Endothelial cell of umbilical vein (primary cell): ENCODE measurements around the gene LYRM1. TPM values are rescaled to one million over a fixed set of nuclear protein-coding genes. Genes with fewer than 3 reads are reported as not detected.
A peak's percentile ranks its signal among the peaks of the same experiment; 100 is the strongest.

Experiments used
- BruUV-seq: library from RNA; stranded (reverse); fragments of 400-500 nt; replicated peaks from 2 replicates; lab custom pipeline; 2021; lab: Mats Ljungman, UMichigan
- CTCF ChIA-PET: fragments of 300-600, 350-600 bp; sonication (Branson Sonifier 250); formaldehyde crosslinking; loops from one replicate; lab custom pipeline; 2021; ENCODE audit warnings: antibody characterized with exemption, inconsistent platforms; lab: Charles Lee
- POLR2A ChIA-PET: fragments of 300-600, 350-600 bp; sonication (Branson Sonifier 250); formaldehyde crosslinking; loops from one replicate; lab custom pipeline; 2021; ENCODE audit warnings: antibody characterized with exemption, inconsistent platforms; lab: Charles Lee
- DNase-seq: peaks from one replicate; pipeline ENCODE4 v3.0.0-alpha.2; 2011; ENCODE audit warnings: low read depth, low spot score
- FAIRE-seq: peaks from 2 replicates; lab custom pipeline; 2011; peaks lifted over from hg19 to GRCh38; lab: Jason Lieb, UNC
- H2AFZ ChIP-seq: 2 replicates; pipeline ENCODE4 v1.6.0; 2012; ENCODE audit warnings: low read depth, low read length, control low read depth, inconsistent platforms
- H3K27ac ChIP-seq: 2 replicates; pipeline ENCODE4 v1.5.1; 2011; ENCODE audit warnings: low read depth, mild to moderate bottlenecking, control low read depth, low read length, moderate library complexity; ENCODE audit not compliant: insufficient read depth
- H3K27me3 ChIP-seq, 2 experiments: 2 replicates each; pipeline versions ENCODE4 v1.6.0 to v1.6.1; 2011; ENCODE audit warnings: low read length in 2 of 2, mixed read lengths in 1 of 2; ENCODE audit not compliant: control insufficient read depth in 2 of 2, insufficient read depth in 2 of 2
- H3K36me3 ChIP-seq, 2 experiments: 2 replicates in 1 of 2; 3 replicates in 1 of 2; pipeline ENCODE4 v1.5.1; 2011; ENCODE audit warnings: low read length in 2 of 2, mild to moderate bottlenecking in 1 of 2, moderate library complexity in 1 of 2; ENCODE audit not compliant: control insufficient read depth in 2 of 2, insufficient read depth in 2 of 2; ENCODE audit errors: extremely low read depth in 1 of 2
- H3K4me1 ChIP-seq: 3 replicates; pipeline ENCODE4 v1.5.1; 2011; ENCODE audit warnings: mild to moderate bottlenecking, low read length; ENCODE audit not compliant: control insufficient read depth, insufficient read depth; ENCODE audit errors: extremely low read depth
- H3K4me2 ChIP-seq: 2 replicates; pipeline ENCODE4 v1.6.1; 2011; ENCODE audit warnings: low read length, control low read depth, mixed read lengths; ENCODE audit not compliant: insufficient read depth
- H3K4me3 ChIP-seq, 3 experiments: fragments of 200-600 bp in 1 of 3; sonication (generic), shearing (Covaris generic) in 1 of 3; replicated peaks in 1 of 3; 2 replicates each; pipeline ENCODE4 v1.5.1; 2011 to 2016; ENCODE audit warnings: control low read depth in 3 of 3, low read length in 3 of 3, mild to moderate bottlenecking in 2 of 3, inconsistent platforms in 1 of 3, low read depth in 1 of 3, moderate library complexity in 1 of 3; ENCODE audit not compliant: insufficient read depth in 1 of 3
- H3K79me2 ChIP-seq: 2 replicates; pipeline ENCODE4 v1.6.0; 2012; ENCODE audit warnings: low read length, inconsistent platforms; ENCODE audit not compliant: control insufficient read depth, insufficient read depth
- H3K9ac ChIP-seq: replicated peaks from 2 replicates; pipeline ENCODE3; 2011; ENCODE audit warnings: low read length, control low read depth; ENCODE audit not compliant: insufficient read depth; ENCODE audit errors: extremely low read depth
- H3K9me1 ChIP-seq: replicated peaks from 3 replicates; pipeline ENCODE4 v1.6.0; 2011; ENCODE audit warnings: mild to moderate bottlenecking, low read length; ENCODE audit not compliant: control insufficient read depth, insufficient read depth; ENCODE audit errors: extremely low read depth
- H3K9me3 ChIP-seq: replicated peaks from 2 replicates; pipeline ENCODE4 v1.5.1; 2012; ENCODE audit warnings: low read length, inconsistent platforms; ENCODE audit not compliant: control insufficient read depth, insufficient read depth
- H4K20me1 ChIP-seq: replicated peaks from 2 replicates; pipeline ENCODE3; 2011; ENCODE audit warnings: mild to moderate bottlenecking, low read length; ENCODE audit not compliant: control insufficient read depth, insufficient read depth; ENCODE audit errors: extremely low read depth
- EZH2 ChIP-seq: IDR thresholded peaks from 2 replicates; pipeline ENCODE4 v1.6.1; 2012; ENCODE audit warnings: borderline replicate concordance, low read depth, mild to moderate bottlenecking, moderate library complexity, low read length, inconsistent platforms; ENCODE audit not compliant: severe bottlenecking
- FOS ChIP-seq: IDR thresholded peaks from 2 replicates; pipeline ENCODE4 v1.6.1; 2011; ENCODE audit warnings: mild to moderate bottlenecking, low read length, moderate library complexity, borderline replicate concordance; ENCODE audit not compliant: insufficient read depth
- GATA2 ChIP-seq: IDR thresholded peaks from 2 replicates; pipeline ENCODE4 v1.7.0; 2011; ENCODE audit warnings: low read depth, mild to moderate bottlenecking, moderate library complexity, mixed read lengths, low read length; ENCODE audit not compliant: insufficient read length, insufficient read depth
- JUN ChIP-seq: IDR thresholded peaks from 2 replicates; pipeline ENCODE4 v1.6.1; 2011; ENCODE audit warnings: borderline replicate concordance, low read depth; ENCODE audit not compliant: insufficient read length, insufficient read depth
- MAX ChIP-seq: IDR thresholded peaks from 2 replicates; pipeline ENCODE4 v1.6.1; 2011; ENCODE audit not compliant: insufficient read depth, insufficient read length
- MYC ChIP-seq: IDR thresholded peaks from one replicate; pipeline ENCODE4 v1.6.1; 2011; ENCODE audit warnings: mild to moderate bottlenecking, low read depth, low read length
- POLR2A ChIP-seq: IDR thresholded peaks from 2 replicates; pipeline ENCODE4 v1.6.1; 2012; ENCODE audit warnings: low read depth, mild to moderate bottlenecking, control low read depth, low read length
- POLR2AphosphoS5 ChIP-seq: IDR thresholded peaks from 2 replicates; pipeline ENCODE4 v1.6.1; 2012; ENCODE audit warnings: low read depth, mild to moderate bottlenecking, control low read depth, low read length, moderate library complexity; ENCODE audit not compliant: insufficient read depth
- dilution Hi-C: fragments of 300-500 bp; cut with MboI; formaldehyde crosslinking; loops from one replicate; pipeline ENCODE4 v1.15.0; 2019; ENCODE audit warnings: low sequenced_read_pairs; ENCODE audit not compliant: extremely low pct_ligation_motif_present
- intact Hi-C: fragments of 100-400 bp; cut with micrococcal nuclease; formaldehyde crosslinking; loops from one replicate; pipeline ENCODE4 v1.10.0; 2022
- polyA plus RNA-seq, 4 experiments: library from polyadenylated mRNA; depleted of rRNA in 3 of 4; stranded (reverse) in 3 of 4; unstranded in 1 of 4; fragments of >200 nt; gene quantifications; 2 replicates each; pipeline versions ENCODE4 v1.2.1 to v1.2.3, GENCODE V29; 2011 to 2012; ENCODE audit warnings: missing spikeins in 1 of 4
- total RNA-seq: library from RNA; stranded (reverse); gene quantifications from 2 replicates; pipeline ENCODE4 v1.2.3, GENCODE V29; 2021
- TF ChIP-seq, protein P1 (sequence below), 2 donors: IDR thresholded peaks; 1 replicate in 1 of 2; 2 replicates in 1 of 2; pipeline ENCODE4 v1.5.1; 2011; ENCODE audit warnings: low read length in 2 of 2, mild to moderate bottlenecking in 2 of 2, moderate library complexity in 2 of 2, control low read depth in 1 of 2, inconsistent platforms in 1 of 2, low read depth in 1 of 2; ENCODE audit not compliant: insufficient read depth in 1 of 2; ENCODE audit errors: extremely low read depth in 1 of 2

The LYRM1 gene
- total and polyA plus RNA-seq, 2 donors (not counting 3 experiments of a cell fraction or from before 2014, with no cell fraction given), result 20.4 to 28.4 TPM

GRCh38 chr16:20853981-20854620 lies 46.5 kb upstream of the LYRM1 start:
- H3K9me1 ChIP-seq, result no peaks in the 10 kb centered on the region
- H2AFZ ChIP-seq, result no peak overlapping the region
- BruUV-seq, result TSS peak; percentile 7
- H4K20me1 ChIP-seq, result no peaks in the 10 kb centered on the region
- FAIRE-seq (peak; percentile 90), DNase-seq (peak; percentile 63)
- intact Hi-C loops, result loop anchor here (1.0 to 5.0 kb wide), 5 partner anchors 12 to 423 kb away; partner anchors contain the start of genes CRYM, DCUN1D3 and LYRM1
- no peak overlapping the region for H3K4me3 ChIP-seq
- peaks cover 10 to 14% of the 10 kb centered on the region in 2 experiments for H3K36me3 ChIP-seq
- H3K4me1 ChIP-seq, result peaks cover 48% of the 10 kb centered on the region
- peak overlapping the region; percentile 66 for H3K27ac ChIP-seq
- TF ChIP-seq MAX, result no peak
- no peak for TF ChIP-seq POLR2A
- TF ChIP-seq POLR2AphosphoS5, result no peak
- TF ChIP-seq EZH2, result no peak
- CTCF ChIA-PET, result interaction anchor here (0.7 to 2.9 kb wide), 13 partner anchors 10 to 230 kb away, joined by 3 to 11 read pairs (median 4); no protein-coding TSS in a partner anchor
- H3K9me3 ChIP-seq, result no peaks in the 10 kb centered on the region
- dilution Hi-C loops, result no loop called here
- H3K27me3 ChIP-seq, result no peaks in the 10 kb centered on the region
- POLR2A ChIA-PET, result interaction anchor here (0.5 to 1.5 kb wide), 6 partner anchors 15 to 48 kb away, joined by 3 to 5 read pairs (median 3); partner anchors contain the start of genes DCUN1D3, ERI2, LYRM1 and REXO5
- H3K9ac ChIP-seq, result no peak overlapping the region
- peaks cover 8% of the 10 kb centered on the region for H3K79me2 ChIP-seq
- peak overlapping the region; percentile 30 for H3K4me2 ChIP-seq

GRCh38 chr16:20854963-20855362 lies 45.6 kb upstream of the LYRM1 start:
- FAIRE-seq, result no peak
- BruUV-seq, result no TSS peak
- no peak overlapping the region for H2AFZ ChIP-seq
- H3K36me3 ChIP-seq, result peaks cover 11 to 16% of the 10 kb centered on the region in 2 experiments
- peaks cover 47% of the 10 kb centered on the region for H3K4me1 ChIP-seq
- H3K27me3 ChIP-seq, result no peaks in the 10 kb centered on the region
- no peak for TF ChIP-seq GATA2
- no peak for TF ChIP-seq MYC
- TF ChIP-seq POLR2A, result no peak
- TF ChIP-seq, protein P1, sequence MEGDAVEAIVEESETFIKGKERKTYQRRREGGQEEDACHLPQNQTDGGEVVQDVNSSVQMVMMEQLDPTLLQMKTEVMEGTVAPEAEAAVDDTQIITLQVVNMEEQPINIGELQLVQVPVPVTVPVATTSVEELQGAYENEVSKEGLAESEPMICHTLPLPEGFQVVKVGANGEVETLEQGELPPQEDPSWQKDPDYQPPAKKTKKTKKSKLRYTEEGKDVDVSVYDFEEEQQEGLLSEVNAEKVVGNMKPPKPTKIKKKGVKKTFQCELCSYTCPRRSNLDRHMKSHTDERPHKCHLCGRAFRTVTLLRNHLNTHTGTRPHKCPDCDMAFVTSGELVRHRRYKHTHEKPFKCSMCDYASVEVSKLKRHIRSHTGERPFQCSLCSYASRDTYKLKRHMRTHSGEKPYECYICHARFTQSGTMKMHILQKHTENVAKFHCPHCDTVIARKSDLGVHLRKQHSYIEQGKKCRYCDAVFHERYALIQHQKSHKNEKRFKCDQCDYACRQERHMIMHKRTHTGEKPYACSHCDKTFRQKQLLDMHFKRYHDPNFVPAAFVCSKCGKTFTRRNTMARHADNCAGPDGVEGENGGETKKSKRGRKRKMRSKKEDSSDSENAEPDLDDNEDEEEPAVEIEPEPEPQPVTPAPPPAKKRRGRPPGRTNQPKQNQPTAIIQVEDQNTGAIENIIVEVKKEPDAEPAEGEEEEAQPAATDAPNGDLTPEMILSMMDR (IDR thresholded peaks at IDR 0.05; ENCODE audit: extremely low read depth in 1 of 2, insufficient read depth in 1 of 2, low read depth in 1 of 2, low read length in 2 of 2), result no peak
- TF ChIP-seq JUN, result no peak
- TF ChIP-seq EZH2, result no peak
- TF ChIP-seq POLR2AphosphoS5, result no peak
- TF ChIP-seq MAX, result no peak
- TF ChIP-seq FOS, result no peak
- no peak overlapping the region for H3K4me3 ChIP-seq
- DNase-seq, result no peak
- intact Hi-C loops, result loop anchor here (1.0 to 5.0 kb wide), 4 partner anchors 11 to 422 kb away; partner anchors contain the start of genes CRYM, DCUN1D3 and LYRM1
- H3K9me1 ChIP-seq, result no peaks in the 10 kb centered on the region
- no peaks in the 10 kb centered on the region for H4K20me1 ChIP-seq
- CTCF ChIA-PET, result interaction anchor here (1.1 to 2.9 kb wide), 8 partner anchors 11 to 229 kb away, joined by 3 to 11 read pairs (median 4); no protein-coding TSS in a partner anchor
- H3K9ac ChIP-seq, result no peak overlapping the region
- H3K4me2 ChIP-seq, result no peak overlapping the region
- peaks cover 12% of the 10 kb centered on the region for H3K79me2 ChIP-seq
- POLR2A ChIA-PET, result interaction anchor here (0.5 kb wide), 1 partner anchor 152 kb away, joined by 3 read pairs; no protein-coding TSS in a partner anchor
- H3K9me3 ChIP-seq, result no peaks in the 10 kb centered on the region
- no peak overlapping the region for H3K27ac ChIP-seq
- dilution Hi-C loops, result no loop called here
